Activated T-cell treated with anti-CD3 and anti-CD28 coated beads, Interleukin-2, amount 50 U/mL, for 24 hours (primary cell): ENCODE measurements around the gene SEC14L6.
"Not testable (repeated sequence)": the region's sequence is repeated elsewhere in the genome, so short reads cannot be mapped to it uniquely, and the experiment has no call there.

Experiments
- DNase-seq: peaks from one replicate; pipeline ENCODE4 v3.0.0-alpha.2; 2020
- H3K27ac Mint-ChIP-seq: 2 replicates; pipeline ENCODE4 v1.8.0; 2020; ENCODE audit warnings: mild to moderate bottlenecking, mixed read lengths
- H3K27me3 Mint-ChIP-seq: 2 replicates; pipeline ENCODE4 v1.8.0; 2020; ENCODE audit warnings: mixed read lengths
- H3K36me3 Mint-ChIP-seq: 2 replicates; pipeline ENCODE4 v1.8.0; 2020; ENCODE audit warnings: low read depth, mixed read lengths
- H3K4me1 Mint-ChIP-seq: 2 replicates; pipeline ENCODE4 v1.8.0; 2020; ENCODE audit warnings: low read depth, mixed read lengths
- H3K4me3 Mint-ChIP-seq: 2 replicates; pipeline ENCODE4 v1.8.0; 2020; ENCODE audit warnings: mild to moderate bottlenecking, moderate library complexity, mixed read lengths
- H3K9me3 Mint-ChIP-seq: 2 replicates; pipeline ENCODE4 v1.8.0; 2020; ENCODE audit warnings: mixed read lengths

The SEC14L6 gene

DNA sequence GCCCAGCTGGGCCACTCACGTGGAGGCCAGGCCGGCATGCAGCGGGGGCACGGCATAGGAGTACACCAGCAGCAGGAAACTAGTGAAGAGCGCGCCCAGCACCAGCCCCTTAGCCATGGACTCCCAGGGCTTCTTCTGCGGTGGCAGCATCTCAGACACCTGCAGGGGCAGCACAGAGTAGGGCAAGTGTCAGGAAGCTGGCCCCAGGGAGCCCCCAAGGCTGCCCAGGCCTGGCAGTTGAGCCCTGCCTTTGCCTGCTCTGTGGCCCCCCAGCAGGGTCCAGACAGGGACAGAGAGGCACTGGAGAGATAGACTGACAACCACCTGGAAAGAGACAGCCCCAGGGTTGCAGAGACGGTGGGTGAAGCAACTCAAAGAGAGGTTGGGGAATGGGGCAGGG is 10.7 kb upstream of the SEC14L6 start:
- DNase-seq = no peak
- no peak overlapping the region for H3K27ac Mint-ChIP-seq

DNA sequence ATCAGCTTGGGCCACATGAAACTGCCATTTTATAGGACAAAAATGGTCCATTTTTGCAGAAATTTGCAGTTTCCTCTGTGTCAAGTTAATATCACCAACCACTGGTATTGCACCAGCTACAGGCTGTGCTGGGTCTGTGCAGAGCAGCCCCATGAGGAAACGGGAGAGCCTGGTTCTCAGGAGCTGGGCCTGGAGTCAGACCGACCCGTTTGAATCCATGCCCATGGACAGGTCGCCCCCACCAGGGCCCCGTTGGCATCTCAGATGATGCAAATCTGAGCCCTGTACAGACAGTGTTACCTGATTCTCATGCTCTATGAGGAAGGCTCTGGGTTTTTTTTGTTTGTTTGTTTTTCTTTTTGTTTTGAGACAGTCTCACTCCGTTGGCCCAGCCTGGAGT is 9.8 kb upstream of the SEC14L6 start:
- Mint-ChIP-seq H3K36me3 (no peaks in the 10 kb centered on the region), H3K9me3 (no peaks in the 10 kb centered on the region), H3K4me1 (no peaks in the 10 kb centered on the region), H3K4me3 (no peak overlapping the region), H3K27me3 (no peaks in the 10 kb centered on the region), H3K27ac (no peak overlapping the region)
- DNase-seq = no peak

More for the DNA sequence above, 10.7 kb upstream of the SEC14L6 start:
- H3K9me3 Mint-ChIP-seq = no peaks in the 10 kb centered on the region
- no peak overlapping the region for H3K4me3 Mint-ChIP-seq
- no peaks in the 10 kb centered on the region for H3K4me1 Mint-ChIP-seq
- no peaks in the 10 kb centered on the region for H3K27me3 Mint-ChIP-seq
- no peaks in the 10 kb centered on the region for H3K36me3 Mint-ChIP-seq

GRCh38 chr22:30555282-30556210 is 9.0 kb upstream of the SEC14L6 start:
- no peaks in the 10 kb centered on the region for H3K36me3 Mint-ChIP-seq
- no peak for DNase-seq
- H3K27ac Mint-ChIP-seq = no peak overlapping the region
- H3K4me3 Mint-ChIP-seq = no peak overlapping the region
- no peaks in the 10 kb centered on the region for H3K4me1 Mint-ChIP-seq
- no peaks in the 10 kb centered on the region for H3K9me3 Mint-ChIP-seq
- H3K27me3 Mint-ChIP-seq = no peaks in the 10 kb centered on the region

- no peaks in the 10 kb centered on the region for H3K27me3 Mint-ChIP-seq
- no peak overlapping the region for H3K27ac Mint-ChIP-seq
- H3K4me1 Mint-ChIP-seq = no peaks in the 10 kb centered on the region
- H3K4me3 Mint-ChIP-seq = no peak overlapping the region
- no peaks in the 10 kb centered on the region for H3K9me3 Mint-ChIP-seq
- no peak for DNase-seq
- no peaks in the 10 kb centered on the region for H3K36me3 Mint-ChIP-seq
Measured at GRCh38 chr22:30553971-30554370, 7.4 kb upstream of the SEC14L6 start.

DNA sequence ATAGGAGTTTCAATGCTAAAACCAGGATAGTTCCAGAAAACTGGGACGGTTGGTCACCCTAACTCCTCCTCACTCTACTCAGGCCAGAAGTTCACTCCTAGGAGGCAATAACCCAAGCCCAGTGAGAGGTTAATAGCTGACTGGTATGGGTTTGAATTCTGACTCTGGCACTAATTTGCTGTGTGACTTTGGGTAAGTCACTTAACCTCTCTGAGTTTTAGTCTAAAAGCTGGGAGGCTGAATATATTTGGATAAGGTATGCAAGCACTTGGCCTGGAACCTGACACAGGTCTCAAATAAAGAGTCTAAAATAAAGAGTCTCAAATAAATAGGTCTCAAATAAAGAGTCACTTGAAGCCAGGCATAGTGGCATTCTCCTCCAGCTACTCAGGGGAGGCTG is 6.2 kb upstream of the SEC14L6 start:
- Mint-ChIP-seq H3K36me3 (no peaks in the 10 kb centered on the region), H3K9me3 (no peaks in the 10 kb centered on the region), H3K27ac (no peak overlapping the region), H3K4me1 (no peaks in the 10 kb centered on the region), H3K4me3 (no peak overlapping the region), H3K27me3 (no peaks in the 10 kb centered on the region)
- DNase-seq = no peak

DNA sequence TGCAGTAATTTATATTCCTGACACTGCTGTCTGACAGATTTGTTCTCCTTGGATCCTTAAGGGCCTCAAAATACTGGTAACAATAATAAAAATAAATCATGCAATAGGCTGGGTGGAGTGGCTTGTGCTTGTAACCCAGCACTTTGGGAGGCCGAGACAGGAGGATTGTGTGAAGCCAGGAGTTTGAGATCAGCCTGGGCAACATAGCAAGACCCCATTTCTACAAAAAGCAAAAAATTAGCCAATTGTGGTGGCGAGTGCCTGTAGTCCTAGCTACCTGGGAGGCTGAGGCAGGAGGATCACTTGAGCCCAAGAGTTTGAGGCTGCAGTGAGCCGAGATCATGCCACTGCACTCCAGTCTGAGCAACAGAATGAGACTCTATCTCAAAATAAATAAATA is 5.3 kb upstream of the SEC14L6 start:
- not testable (repeated sequence) for H3K4me3 Mint-ChIP-seq, H3K9me3 Mint-ChIP-seq, H3K36me3 Mint-ChIP-seq, H3K4me1 Mint-ChIP-seq, H3K27ac Mint-ChIP-seq, DNase-seq, H3K27me3 Mint-ChIP-seq

- H3K27me3 Mint-ChIP-seq = peaks cover 26% of the 10 kb centered on the region
Measured at GRCh38 chr22:30547188-30547587, 647 bp upstream of the SEC14L6 start.

DNA sequence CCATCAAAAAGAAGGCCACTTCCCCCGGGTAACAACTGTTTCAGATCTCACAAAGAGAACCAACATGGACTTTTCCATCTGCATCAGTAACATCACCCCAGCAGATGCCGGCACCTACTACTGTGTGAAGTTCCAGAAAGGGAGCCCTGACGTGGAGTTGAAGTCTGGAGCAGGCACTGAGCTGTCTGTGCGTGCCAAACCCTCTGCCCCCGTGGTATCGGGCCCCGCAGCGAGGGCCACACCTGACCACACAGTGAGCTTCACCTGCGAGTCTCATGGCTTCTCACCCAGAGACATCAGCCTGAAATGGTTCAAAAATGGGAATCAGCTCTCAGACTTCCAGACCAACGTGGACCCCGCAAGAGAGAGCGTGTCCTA is 3.7 kb downstream of the SEC14L6 start:
- Mint-ChIP-seq H3K27me3 (peaks cover 49% of the 10 kb centered on the region), H3K4me1 (peaks cover 4% of the 10 kb centered on the region), H3K27ac (no peak overlapping the region), H3K9me3 (no peaks in the 10 kb centered on the region), H3K4me3 (no peak overlapping the region), H3K36me3 (no peaks in the 10 kb centered on the region)
- no peak for DNase-seq

More at GRCh38 chr22:30547188-30547587, 647 bp upstream of the SEC14L6 start:
- H3K9me3 Mint-ChIP-seq = no peaks in the 10 kb centered on the region
- DNase-seq = no peak
- H3K36me3 Mint-ChIP-seq = no peaks in the 10 kb centered on the region
- H3K27ac Mint-ChIP-seq = no peak overlapping the region
- peaks cover 3% of the 10 kb centered on the region for H3K4me1 Mint-ChIP-seq
- H3K4me3 Mint-ChIP-seq = no peak overlapping the region

DNA sequence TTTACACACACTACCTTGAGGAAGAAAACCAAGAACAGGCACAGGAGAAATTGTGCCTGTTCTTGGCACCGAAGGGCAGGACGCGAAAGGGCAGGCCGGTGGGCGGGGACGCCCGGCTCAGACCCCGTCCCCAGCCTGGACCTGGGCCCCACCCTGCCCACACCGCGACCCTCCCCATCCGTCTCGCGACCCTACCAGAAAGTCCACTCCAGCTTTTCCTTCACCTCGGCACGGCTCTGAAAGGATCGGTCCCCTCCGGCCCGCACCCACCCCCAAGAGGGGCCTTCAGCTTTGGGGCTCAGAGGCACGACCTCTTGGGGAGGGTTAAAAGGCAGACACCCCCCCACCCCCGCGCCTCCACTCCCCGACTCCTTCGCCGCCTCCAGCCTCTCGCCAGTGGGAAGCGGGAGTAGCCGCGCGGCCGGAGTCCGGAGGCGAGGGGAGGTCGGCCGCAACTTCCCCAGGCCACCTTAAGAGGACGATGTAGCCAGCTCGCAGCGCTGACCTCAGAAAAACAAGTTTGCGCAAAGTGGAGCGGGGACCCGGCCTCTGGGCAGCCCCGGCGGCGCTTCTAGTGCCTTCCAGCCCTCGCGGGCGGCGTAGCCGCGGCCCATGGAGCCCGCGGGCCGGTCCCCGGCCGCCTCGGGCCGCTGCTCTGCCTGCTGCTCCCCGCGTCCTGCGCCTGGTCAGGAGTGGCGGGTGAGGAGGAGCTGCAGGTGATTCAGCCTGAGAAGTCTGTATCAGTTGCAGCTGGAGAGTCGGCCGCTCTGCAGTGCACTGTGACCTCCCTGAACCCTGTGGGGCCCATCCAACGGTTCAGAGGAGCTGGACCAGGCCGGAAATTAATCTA is 4.4 kb downstream of the SEC14L6 start:
- H3K27me3 Mint-ChIP-seq = peaks cover 49% of the 10 kb centered on the region
- peaks cover 4% of the 10 kb centered on the region for H3K4me1 Mint-ChIP-seq
- H3K27ac Mint-ChIP-seq = no peak overlapping the region
- no peak for DNase-seq
- H3K4me3 Mint-ChIP-seq = no peak overlapping the region
- H3K9me3 Mint-ChIP-seq = no peaks in the 10 kb centered on the region
- no peaks in the 10 kb centered on the region for H3K36me3 Mint-ChIP-seq

DNA sequence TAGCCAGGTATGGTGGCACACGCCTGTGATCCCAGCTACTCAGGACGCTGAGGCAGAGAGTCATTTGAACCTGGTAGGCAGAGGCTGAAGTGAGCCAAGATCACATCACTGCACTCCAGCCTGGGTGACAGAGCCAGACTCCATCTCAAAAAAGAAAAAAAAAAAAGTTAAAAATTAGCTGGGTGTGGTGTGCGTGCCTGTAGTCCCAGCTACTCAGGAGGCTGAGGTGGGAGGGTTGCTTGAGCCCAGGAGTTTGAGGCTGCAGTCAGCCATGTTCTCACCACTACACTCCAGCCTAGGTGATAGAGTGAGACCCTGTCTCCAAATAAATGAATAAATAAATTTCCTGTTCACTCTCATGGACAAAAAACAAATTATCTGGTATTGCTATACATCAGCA is 5.0 kb downstream of the SEC14L6 start:
- H3K27me3 Mint-ChIP-seq = peaks cover 49% of the 10 kb centered on the region
- H3K4me3 Mint-ChIP-seq, DNase-seq: not testable (repeated sequence)

GRCh38 chr22:30539368-30539767 is 7.2 kb downstream of the SEC14L6 start:
- H3K9me3 Mint-ChIP-seq = no peaks in the 10 kb centered on the region
- H3K36me3 Mint-ChIP-seq = no peaks in the 10 kb centered on the region
- H3K4me3 Mint-ChIP-seq = no peak overlapping the region
- peaks cover 41% of the 10 kb centered on the region for H3K27me3 Mint-ChIP-seq
- peaks cover 4% of the 10 kb centered on the region for H3K4me1 Mint-ChIP-seq
- DNase-seq = no peak
- no peak overlapping the region for H3K27ac Mint-ChIP-seq

More for the DNA sequence above, 5.0 kb downstream of the SEC14L6 start:
- not testable (repeated sequence) for H3K4me1 Mint-ChIP-seq, H3K36me3 Mint-ChIP-seq, H3K27ac Mint-ChIP-seq, H3K9me3 Mint-ChIP-seq

GRCh38 chr22:30538280-30538679 is 8.3 kb downstream of the SEC14L6 start:
- Mint-ChIP-seq H3K27ac (no peak overlapping the region), H3K9me3 (no peaks in the 10 kb centered on the region), H3K36me3 (no peaks in the 10 kb centered on the region), H3K4me3 (no peak overlapping the region), H3K27me3 (peaks cover 32% of the 10 kb centered on the region), H3K4me1 (peaks cover 4% of the 10 kb centered on the region)
- DNase-seq = no peak

- Mint-ChIP-seq H3K9me3 (no peaks in the 10 kb centered on the region), H3K4me3 (no peak overlapping the region), H3K4me1 (peaks cover 1% of the 10 kb centered on the region), H3K36me3 (no peaks in the 10 kb centered on the region), H3K27ac (peak overlapping the region; percentile 8), H3K27me3 (peaks cover 23% of the 10 kb centered on the region)
- DNase-seq = no peak
Measured at GRCh38 chr22:30537083-30537731, 9.3 kb downstream of the SEC14L6 start.

DNA sequence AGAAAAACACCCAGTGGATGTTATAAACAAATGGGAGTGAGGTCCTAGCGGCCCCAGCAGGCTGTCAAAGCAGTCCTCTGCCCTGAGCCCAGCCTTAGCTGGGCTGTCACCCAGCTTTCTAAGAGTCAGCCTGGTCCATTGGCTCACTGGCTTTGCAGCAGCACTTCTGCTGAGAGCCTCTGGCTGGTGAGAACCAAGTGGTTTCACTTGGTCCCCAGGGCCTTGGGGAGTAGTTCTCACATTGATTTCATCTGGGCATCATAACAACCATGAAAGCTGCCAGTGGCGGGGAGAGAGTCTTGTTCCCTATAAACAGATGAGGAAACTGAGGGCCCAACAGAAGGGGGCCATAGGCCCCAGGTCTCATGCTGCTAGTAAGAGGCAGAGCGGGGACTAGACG is 11.4 kb downstream of the SEC14L6 start:
- Mint-ChIP-seq H3K9me3 (no peaks in the 10 kb centered on the region), H3K27me3 (peaks cover 10% of the 10 kb centered on the region), H3K27ac (no peak overlapping the region), H3K4me3 (no peak overlapping the region), H3K36me3 (no peaks in the 10 kb centered on the region), H3K4me1 (no peaks in the 10 kb centered on the region)
- no peak for DNase-seq
